Testis (tissue), 3 donors: ENCODE measurements around the gene KIF18B. TPM values are rescaled to one million over a fixed set of nuclear protein-coding genes. Genes with fewer than 3 reads are reported as not detected.

ENCODE experiments used
- DNase-seq: peaks from one replicate; pipeline ENCODE4 v3.0.0-alpha.2; 2019
- H3K27ac ChIP-seq, 2 donors: fragments of 200-600 bp; sonication (generic); one replicate each; pipeline ENCODE4 v1.5.1; 2019
- H3K27me3 ChIP-seq: fragments of 200-600 bp; sonication (generic); one replicate; pipeline ENCODE4 v1.5.1; 2019
- H3K36me3 ChIP-seq: fragments of 200-600 bp; sonication (generic); one replicate; pipeline ENCODE4 v1.5.1; 2017; ENCODE audit warnings: low read depth; ENCODE audit errors: missing control alignments
- H3K4me1 ChIP-seq: fragments of 200-600 bp; sonication (generic); one replicate; pipeline ENCODE4 v1.5.1; 2019
- H3K4me3 ChIP-seq, 2 donors: fragments of 200-600 bp; sonication (generic); one replicate each; pipeline ENCODE4 v1.5.1; 2017 to 2019
- H3K9me3 ChIP-seq: fragments of 200-600 bp; sonication (generic); one replicate; pipeline ENCODE4 v1.5.1; 2017
- POLR2A ChIP-seq: fragments of 450-650 bp; IDR thresholded peaks from one replicate; pipeline ENCODE4 v1.6.1; 2017; ENCODE audit warnings: antibody characterized with exemption, mild to moderate bottlenecking, moderate library complexity
- WGBS, 2 donors: methylation state at CpG; one replicate each; pipeline ENCODE4 v1.1.5; 2018; 5-methylcytosine and 5-hydroxymethylcytosine counted together
- intact Hi-C: fragments of 100-400 bp; cut with DNase I; formaldehyde crosslinking; loops from one replicate; pipeline ENCODE4 v1.15.1; 2023; ENCODE audit warnings: low total_unique reads
- polyA plus RNA-seq: library from polyadenylated mRNA; stranded (reverse); fragments of 350-450 nt; fragmentation: Illumina TruSeq; extraction: RNeasy Lipid Tissue Mini Kit (QIAGEN cat#74804); gene quantifications from one replicate; pipeline ENCODE4 v1.2.3, GENCODE V29; 2014; ENCODE audit warnings: low read depth, low replicate concordance; ENCODE audit not compliant: insufficient read depth
- total RNA-seq, 2 donors: library from RNA; depleted of rRNA; stranded (reverse); fragments of >200 nt; gene quantifications; one replicate each; pipeline ENCODE4 v1.2.3, GENCODE V29; 2016
- TF ChIP-seq, protein P1 (sequence below), 3 experiments: fragments of 450-650 bp in 2 of 3; fragments of 200-600 bp in 1 of 3; sonication (generic) in 1 of 3; IDR thresholded peaks; one replicate each; pipeline ENCODE4 v1.5.1; 2016 to 2019; ENCODE audit warnings: antibody characterized with exemption in 3 of 3, mild to moderate bottlenecking in 2 of 3, moderate library complexity in 1 of 3

Gene KIF18B
- total and polyA plus RNA-seq, 3 donors from 2014 or later = 3.7 to 6.0 (median 4.7) TPM

DNA sequence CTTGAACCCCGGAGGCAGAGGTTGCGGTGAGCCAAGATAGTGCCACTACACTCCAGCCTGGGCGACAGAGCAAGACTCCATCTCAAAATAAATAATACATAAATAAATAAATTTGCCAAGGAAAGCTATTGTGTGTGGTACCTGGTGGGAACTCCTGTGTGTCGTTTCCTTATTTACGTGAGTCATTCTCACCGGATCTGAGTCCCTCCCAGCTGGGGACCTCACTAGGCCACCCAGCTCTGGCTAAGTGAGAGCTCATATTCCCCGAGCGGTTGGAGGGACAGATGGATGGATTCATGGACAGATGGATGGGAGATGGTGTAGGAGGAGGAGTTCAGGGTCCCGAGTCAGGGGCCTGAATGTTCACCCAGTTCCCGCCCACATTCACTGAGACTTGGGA lies 43.4 kb upstream of the KIF18B start:
- no peaks in the 10 kb centered on the region for H3K9me3 ChIP-seq
- no peak for DNase-seq
- no peak overlapping the region for H3K27ac ChIP-seq
- no peaks in the 10 kb centered on the region for H3K36me3 ChIP-seq
- H3K4me1 ChIP-seq = peaks cover 8% of the 10 kb centered on the region
- TF ChIP-seq, protein P1, sequence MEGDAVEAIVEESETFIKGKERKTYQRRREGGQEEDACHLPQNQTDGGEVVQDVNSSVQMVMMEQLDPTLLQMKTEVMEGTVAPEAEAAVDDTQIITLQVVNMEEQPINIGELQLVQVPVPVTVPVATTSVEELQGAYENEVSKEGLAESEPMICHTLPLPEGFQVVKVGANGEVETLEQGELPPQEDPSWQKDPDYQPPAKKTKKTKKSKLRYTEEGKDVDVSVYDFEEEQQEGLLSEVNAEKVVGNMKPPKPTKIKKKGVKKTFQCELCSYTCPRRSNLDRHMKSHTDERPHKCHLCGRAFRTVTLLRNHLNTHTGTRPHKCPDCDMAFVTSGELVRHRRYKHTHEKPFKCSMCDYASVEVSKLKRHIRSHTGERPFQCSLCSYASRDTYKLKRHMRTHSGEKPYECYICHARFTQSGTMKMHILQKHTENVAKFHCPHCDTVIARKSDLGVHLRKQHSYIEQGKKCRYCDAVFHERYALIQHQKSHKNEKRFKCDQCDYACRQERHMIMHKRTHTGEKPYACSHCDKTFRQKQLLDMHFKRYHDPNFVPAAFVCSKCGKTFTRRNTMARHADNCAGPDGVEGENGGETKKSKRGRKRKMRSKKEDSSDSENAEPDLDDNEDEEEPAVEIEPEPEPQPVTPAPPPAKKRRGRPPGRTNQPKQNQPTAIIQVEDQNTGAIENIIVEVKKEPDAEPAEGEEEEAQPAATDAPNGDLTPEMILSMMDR (IDR thresholded peaks at IDR 0.05) = no peak
- H3K27me3 ChIP-seq = no peaks in the 10 kb centered on the region
- no peak overlapping the region for H3K4me3 ChIP-seq
- 81 to 87% methylated on average over 10 of the region's 10 CpGs for whole genome bisulfite sequencing, 2 donors
- intact Hi-C loops = no loop called here

DNA sequence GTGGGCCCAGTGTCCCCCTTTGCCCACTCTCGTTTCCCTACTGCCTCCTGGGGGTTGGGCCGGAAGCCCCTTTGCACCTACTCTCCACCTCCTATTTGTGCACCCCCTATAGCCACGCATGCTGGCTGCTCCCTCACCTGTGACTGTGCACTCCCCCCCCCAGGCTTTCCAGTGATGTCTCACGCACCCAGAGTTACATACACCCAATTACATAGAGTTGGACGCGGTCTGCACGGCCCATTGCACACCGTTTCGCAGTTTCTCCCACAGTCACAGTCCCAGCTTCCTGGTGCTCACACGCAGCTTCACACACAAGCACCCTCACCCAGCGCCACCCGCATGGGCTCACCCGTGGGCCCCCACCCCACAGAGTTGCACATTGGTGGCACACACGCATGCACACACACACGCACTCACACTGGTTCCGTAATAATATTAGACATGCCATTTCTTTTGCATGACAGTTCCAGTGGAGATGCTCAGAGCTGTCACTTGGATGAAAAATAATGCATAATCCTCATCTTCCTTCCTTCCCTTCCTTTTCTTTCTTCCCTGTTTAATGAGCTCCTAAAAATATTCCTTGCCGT lies 42.1 kb upstream of the KIF18B start:
- H3K4me3 ChIP-seq = no peak overlapping the region
- H3K4me1 ChIP-seq = peaks cover 8% of the 10 kb centered on the region
- WGBS, 2 donors = 90 to 94% methylated on average over 16 to 17 of the region's 17 CpGs
- H3K9me3 ChIP-seq = no peaks in the 10 kb centered on the region
- no peak overlapping the region for H3K27ac ChIP-seq
- TF ChIP-seq POLR2A = no peak
- TF ChIP-seq, protein P1 (IDR thresholded peaks at IDR 0.05) = no peak
- H3K27me3 ChIP-seq = no peaks in the 10 kb centered on the region
- no peaks in the 10 kb centered on the region for H3K36me3 ChIP-seq
- intact Hi-C loops = no loop called here
- DNase-seq = no peak

DNA sequence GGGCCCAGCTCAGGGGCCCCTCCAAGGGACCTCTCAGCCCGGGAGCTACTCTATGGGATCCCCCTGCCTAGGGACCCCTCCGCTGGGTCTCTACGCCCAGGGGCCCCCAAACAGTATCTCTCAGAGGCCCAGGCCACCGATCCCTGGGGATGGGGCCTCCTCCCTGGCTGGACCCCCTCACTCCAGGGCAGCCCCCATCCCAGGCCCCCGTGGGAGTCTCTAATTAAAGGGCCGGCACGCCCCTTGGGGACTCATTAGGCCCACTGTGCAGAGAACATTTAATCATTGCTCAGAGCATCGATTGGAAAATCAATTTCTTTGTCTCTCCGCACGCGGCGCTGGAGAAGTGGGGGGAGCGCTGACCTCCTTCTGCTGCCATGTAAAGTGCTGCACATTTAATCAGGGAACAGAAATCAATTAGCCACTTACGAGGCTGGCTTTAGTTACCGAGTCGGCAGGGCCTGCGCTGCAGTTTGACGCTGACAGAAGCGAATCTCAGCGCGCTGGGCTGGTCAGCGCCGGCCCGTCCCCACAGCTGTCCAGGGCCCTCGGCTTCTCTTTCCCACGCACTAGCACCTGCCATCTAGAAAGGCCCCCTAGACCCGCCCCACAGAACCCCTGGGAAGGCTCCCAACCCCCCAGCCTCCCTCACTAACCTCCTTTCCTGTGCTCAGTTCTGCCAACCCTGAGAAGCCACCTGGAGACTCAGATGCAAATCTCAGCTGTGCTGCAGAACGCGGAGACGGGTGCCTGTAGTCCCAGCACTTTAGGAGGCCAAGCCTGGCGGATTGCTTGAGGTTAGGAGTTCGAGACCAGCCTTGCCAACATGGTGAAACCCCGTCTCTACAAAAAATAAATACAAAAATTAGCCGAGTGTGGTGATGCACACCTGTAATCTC lies 40.7 kb upstream of the KIF18B start:
- intact Hi-C loops = no loop called here
- WGBS, 2 donors = 43 to 63% methylated on average over 24 to 34 of the region's 34 CpGs
- H3K27me3 ChIP-seq = no peaks in the 10 kb centered on the region
- H3K36me3 ChIP-seq = no peaks in the 10 kb centered on the region
- TF ChIP-seq, protein P1 (IDR thresholded peaks at IDR 0.05) = no peak
- no peak for TF ChIP-seq POLR2A
- H3K4me1 ChIP-seq = peaks cover 8% of the 10 kb centered on the region
- H3K27ac ChIP-seq = no peak overlapping the region
- no peak for DNase-seq
- H3K9me3 ChIP-seq = no peaks in the 10 kb centered on the region
- peak overlapping the region in 1 of 2 donors; percentile 12 for H3K4me3 ChIP-seq

DNA sequence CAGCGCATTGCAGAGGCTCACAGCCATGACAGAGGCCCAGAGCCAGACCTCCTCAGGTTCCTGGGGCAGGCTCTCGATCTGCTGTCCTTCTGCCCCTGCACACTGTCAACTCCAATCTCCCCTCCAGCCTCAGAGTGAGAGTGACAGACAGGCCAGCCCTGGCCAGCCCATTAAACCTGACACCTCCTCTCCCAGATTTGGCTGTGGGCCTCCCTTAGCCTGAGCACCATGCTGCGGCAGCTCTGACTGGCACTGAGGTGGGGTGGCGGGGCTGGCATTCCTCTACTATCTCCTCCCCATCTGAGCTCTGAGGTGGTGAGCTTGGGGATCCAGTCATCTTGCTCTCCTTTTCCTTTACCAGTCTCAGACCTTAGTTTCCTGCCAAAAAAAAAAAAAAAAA lies 36.0 kb upstream of the KIF18B start:
- H3K4me1 ChIP-seq = peaks cover 8% of the 10 kb centered on the region
- no peaks in the 10 kb centered on the region for H3K9me3 ChIP-seq
- WGBS, 2 donors = 88 to 97% methylated on average over 3 to 4 of the region's 4 CpGs
- no peaks in the 10 kb centered on the region for H3K27me3 ChIP-seq
- intact Hi-C loops = no loop called here
- TF ChIP-seq POLR2A = no peak
- TF ChIP-seq, protein P1 (IDR thresholded peaks at IDR 0.05) = no peak
- DNase-seq = no peak
- no peak overlapping the region for H3K27ac ChIP-seq
- H3K36me3 ChIP-seq = no peaks in the 10 kb centered on the region
- H3K4me3 ChIP-seq = no peak overlapping the region
